ENCODE measurements around the gene ZNF726.
"Not testable (repeated sequence)": the region's sequence is repeated elsewhere in the genome, so short reads cannot be mapped to it uniquely, and the experiment has no call there.

The ZNF726 gene

GRCh38 chr19:23969630-23970029, 54.9 kb downstream of the ZNF726 start:
- H3K4me3 ChIP-seq (ENCODE audit: control insufficient read depth, low read depth, low read length) = no peak overlapping the region
- DNase-seq (ENCODE audit: low read depth) = no peak

GRCh38 chr19:23971598-23971997, 56.9 kb downstream of the ZNF726 start:
- no peak overlapping the region for H3K4me3 ChIP-seq (ENCODE audit: control insufficient read depth, low read depth, low read length)
- TF ChIP-seq, protein P1, sequence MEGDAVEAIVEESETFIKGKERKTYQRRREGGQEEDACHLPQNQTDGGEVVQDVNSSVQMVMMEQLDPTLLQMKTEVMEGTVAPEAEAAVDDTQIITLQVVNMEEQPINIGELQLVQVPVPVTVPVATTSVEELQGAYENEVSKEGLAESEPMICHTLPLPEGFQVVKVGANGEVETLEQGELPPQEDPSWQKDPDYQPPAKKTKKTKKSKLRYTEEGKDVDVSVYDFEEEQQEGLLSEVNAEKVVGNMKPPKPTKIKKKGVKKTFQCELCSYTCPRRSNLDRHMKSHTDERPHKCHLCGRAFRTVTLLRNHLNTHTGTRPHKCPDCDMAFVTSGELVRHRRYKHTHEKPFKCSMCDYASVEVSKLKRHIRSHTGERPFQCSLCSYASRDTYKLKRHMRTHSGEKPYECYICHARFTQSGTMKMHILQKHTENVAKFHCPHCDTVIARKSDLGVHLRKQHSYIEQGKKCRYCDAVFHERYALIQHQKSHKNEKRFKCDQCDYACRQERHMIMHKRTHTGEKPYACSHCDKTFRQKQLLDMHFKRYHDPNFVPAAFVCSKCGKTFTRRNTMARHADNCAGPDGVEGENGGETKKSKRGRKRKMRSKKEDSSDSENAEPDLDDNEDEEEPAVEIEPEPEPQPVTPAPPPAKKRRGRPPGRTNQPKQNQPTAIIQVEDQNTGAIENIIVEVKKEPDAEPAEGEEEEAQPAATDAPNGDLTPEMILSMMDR (conservative IDR thresholded peaks at IDR 0.05; ENCODE audit: control insufficient read depth, insufficient read depth, low read depth, low read length) = no peak
- DNase-seq (ENCODE audit: low read depth) = no peak

More at GRCh38 chr19:23969630-23970029, 54.9 kb downstream of the ZNF726 start:
- TF ChIP-seq, protein P1 (conservative IDR thresholded peaks at IDR 0.05; ENCODE audit: control insufficient read depth, insufficient read depth, low read depth, low read length) = no peak

GRCh38 chr19:23972161-23972560, 57.5 kb downstream of the ZNF726 start:
- H3K4me3 ChIP-seq (ENCODE audit: control insufficient read depth, low read depth, low read length) = no peak overlapping the region
- TF ChIP-seq, protein P1 (conservative IDR thresholded peaks at IDR 0.05; ENCODE audit: control insufficient read depth, insufficient read depth, low read depth, low read length) = no peak
- DNase-seq (ENCODE audit: low read depth) = no peak

- DNase-seq (ENCODE audit: low read depth) = no peak
- TF ChIP-seq, protein P1 (conservative IDR thresholded peaks at IDR 0.05; ENCODE audit: control insufficient read depth, insufficient read depth, low read depth, low read length) = no peak
- H3K4me3 ChIP-seq (ENCODE audit: control insufficient read depth, low read depth, low read length) = no peak overlapping the region
These were observed 60.3 kb downstream of the ZNF726 start for GRCh38 chr19:23974941-23975340.

GRCh38 chr19:23976631-23977030, 61.9 kb downstream of the ZNF726 start:
- H3K4me3 ChIP-seq (ENCODE audit: control insufficient read depth, low read depth, low read length); DNase-seq (ENCODE audit: low read depth): not testable (repeated sequence)

GRCh38 chr19:23977256-23977655, 62.6 kb downstream of the ZNF726 start:
- not testable (repeated sequence) for H3K4me3 ChIP-seq (ENCODE audit: control insufficient read depth, low read depth, low read length); DNase-seq (ENCODE audit: low read depth)

DNA sequence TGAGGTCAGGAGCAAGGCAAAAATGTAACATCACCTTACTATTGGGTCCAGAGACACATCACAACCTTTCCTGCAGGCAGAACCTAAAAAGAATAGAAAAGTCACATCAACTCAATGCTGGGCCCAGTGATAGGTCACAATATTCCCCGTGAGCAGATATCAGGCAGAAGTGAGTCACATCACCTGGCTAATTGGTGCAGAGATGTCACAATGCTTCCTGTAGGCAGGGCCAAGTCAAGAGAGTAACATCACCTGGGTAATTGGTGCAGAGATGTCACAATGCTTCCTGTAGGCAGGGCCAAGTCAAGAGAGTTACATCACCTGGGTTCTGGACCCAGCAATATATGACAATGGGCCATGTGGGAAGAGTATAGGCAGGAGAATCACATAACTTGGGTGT, 63.4 kb downstream of the ZNF726 start:
- no peak overlapping the region for H3K4me3 ChIP-seq (ENCODE audit: control insufficient read depth, low read depth, low read length)
- DNase-seq (ENCODE audit: low read depth) = no peak
- TF ChIP-seq, protein P1 (conservative IDR thresholded peaks at IDR 0.05; ENCODE audit: control insufficient read depth, insufficient read depth, low read depth, low read length) = no peak

DNA sequence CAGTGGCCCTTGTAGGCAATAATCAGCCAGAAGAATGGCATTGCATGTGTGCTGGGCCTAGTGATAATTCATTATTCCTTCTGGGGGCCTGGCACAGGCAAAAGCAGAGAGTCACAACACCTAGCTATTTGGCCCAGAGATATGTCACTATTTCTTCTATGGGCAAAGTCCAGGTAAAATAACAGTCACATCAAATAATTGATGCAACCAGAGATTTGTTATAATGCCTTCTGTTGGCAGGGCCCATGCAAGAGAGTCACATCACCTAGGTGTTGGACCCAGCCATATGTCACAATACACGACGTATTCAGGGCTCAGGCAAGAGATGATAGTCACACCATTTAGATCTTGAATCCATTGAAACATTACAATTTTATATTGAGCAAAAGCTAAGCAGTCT, 66.1 kb downstream of the ZNF726 start:
- no peak for DNase-seq (ENCODE audit: low read depth)

More for the DNA sequence above, 66.1 kb downstream of the ZNF726 start:
- no peak overlapping the region for H3K4me3 ChIP-seq (ENCODE audit: control insufficient read depth, low read depth, low read length)
- TF ChIP-seq, protein P1 (conservative IDR thresholded peaks at IDR 0.05; ENCODE audit: control insufficient read depth, insufficient read depth, low read depth, low read length) = no peak
